HepG2 (cell line): Measurements from ENCODE around the gene BANP. TPM values are rescaled to one million over a fixed set of nuclear protein-coding genes. Genes with fewer than 3 reads are reported as not detected.
"Not testable (repeated sequence)": the region's sequence is repeated elsewhere in the genome, so short reads cannot be mapped to it uniquely, and the experiment has no call there.

ENCODE experiments used
- ATAC-seq: fragments of 200-7000 bp; cut with Tn5 transposase; 3 replicates; pipeline ENCODE4 v1.9.1; 2020; ENCODE audit warnings: mild to moderate bottlenecking, moderate library complexity
- BruUV-seq: library from RNA; stranded (reverse); fragments of 400-500 nt; replicated peaks from 2 replicates; lab custom pipeline; 2021; lab: Mats Ljungman, UMichigan
- CTCF ChIA-PET: fragments of 300-600 bp; formaldehyde crosslinking; extraction: SDS; loops from one replicate; lab custom pipeline; 2021; ENCODE audit warnings: low total read pairs, inconsistent platforms, low intra/inter-chr PET ratio; lab: Yijun Ruan, JAX
- POLR2A ChIA-PET: fragments of 350-600 bp; sonication (Branson Sonifier 250); formaldehyde crosslinking; loops from one replicate; lab custom pipeline; 2020; ENCODE audit warnings: antibody characterized with exemption, inconsistent platforms; lab: Yijun Ruan, JAX
- DNase-seq: peaks from one replicate; pipeline ENCODE4 v3.0.0-alpha.2; 2015; ENCODE audit warnings: low spot score
- FAIRE-seq: peaks from 3 replicates; lab custom pipeline; 2011; peaks lifted over from hg19 to GRCh38; lab: Jason Lieb, UNC
- H2AFZ ChIP-seq: one replicate; pipeline ENCODE4 v1.6.1; 2011; ENCODE audit warnings: low read length, inconsistent platforms
- H3K27ac ChIP-seq: fragments of 300-600 bp; 3 replicates; pipeline ENCODE4 v1.8.0; 2011; ENCODE audit warnings: mixed run types, mild to moderate bottlenecking, mixed read lengths, low read length, inconsistent platforms; ENCODE audit not compliant: insufficient read depth; ENCODE audit errors: extremely low read length
- H3K27me3 ChIP-seq, 2 experiments: fragments of 200-600 bp in 1 of 2; 2 replicates in 1 of 2; 3 replicates in 1 of 2; pipeline versions ENCODE4 v1.6.0 to v1.8.0; 2011; ENCODE audit warnings: low read length in 2 of 2, mild to moderate bottlenecking in 2 of 2, moderate library complexity in 2 of 2, inconsistent platforms in 1 of 2; ENCODE audit not compliant: insufficient read depth in 2 of 2, control insufficient read depth in 1 of 2
- H3K36me3 ChIP-seq, 2 experiments: fragments of 200-600 bp in 1 of 2; replicated peaks in 1 of 2; 2 replicates in 1 of 2; 3 replicates in 1 of 2; pipeline versions ENCODE4 v1.5.1 to v1.8.0; 2011; ENCODE audit warnings: low read length in 2 of 2, inconsistent platforms in 1 of 2; ENCODE audit not compliant: insufficient read depth in 2 of 2, control insufficient read depth in 1 of 2
- H3K4me1 ChIP-seq: 2 replicates; pipeline ENCODE4 v1.5.1; 2012; ENCODE audit warnings: low read length, inconsistent platforms; ENCODE audit not compliant: insufficient read depth
- H3K4me2 ChIP-seq: 2 replicates; pipeline ENCODE4 v1.6.0; 2011; ENCODE audit warnings: low read depth, low read length, inconsistent platforms
- H3K4me3 ChIP-seq, 3 experiments: fragments of 200-600 bp in 1 of 3; sonication (generic), shearing (Covaris generic) in 1 of 3; replicated peaks in 1 of 3; 2 replicates each; pipeline ENCODE4 v1.5.1; 2011 to 2016; ENCODE audit warnings: low read length in 3 of 3, inconsistent platforms in 2 of 3, low read depth in 2 of 3, mild to moderate bottlenecking in 2 of 3, control low read depth in 1 of 3, mixed read lengths in 1 of 3; ENCODE audit not compliant: insufficient read depth in 1 of 3
- H3K79me2 ChIP-seq: one replicate; pipeline ENCODE4 v1.6.1; 2011; ENCODE audit warnings: low read length, inconsistent platforms; ENCODE audit not compliant: insufficient read depth
- H3K9ac ChIP-seq: 2 replicates; pipeline ENCODE4 v1.6.0; 2011; ENCODE audit warnings: mild to moderate bottlenecking, low read depth, low read length, inconsistent platforms; ENCODE audit not compliant: insufficient read depth
- H3K9me3 ChIP-seq: 2 replicates; pipeline ENCODE4 v1.5.1; 2012; ENCODE audit warnings: mild to moderate bottlenecking, low read length
- H4K20me1 ChIP-seq: 2 replicates; pipeline ENCODE4 v1.6.0; 2011; ENCODE audit warnings: inconsistent platforms, mild to moderate bottlenecking, low read length, moderate library complexity; ENCODE audit not compliant: insufficient read depth
- WGBS: methylation state at CpG from one replicate; pipeline ENCODE4 v1.1.6; 2017; ENCODE audit warnings: low lambda C conversion rate; 5-methylcytosine and 5-hydroxymethylcytosine counted together
- in situ Hi-C: cut with HindIII; loops from 2 replicates; pipeline ENCODE4 v1.10.0; 2017; ENCODE audit warnings: low pct_unique_long_range_greater_than_20kb; ENCODE audit not compliant: extremely low pct_ligation_motif_present
- intact Hi-C: fragments of 100-400 bp; cut with micrococcal nuclease; formaldehyde crosslinking; loops from one replicate; pipeline ENCODE4 v1.10.0; 2022; ENCODE audit not compliant: unreplicated experiment
- polyA plus RNA-seq, 8 experiments: library from polyadenylated mRNA; depleted of rRNA in 3 of 8; stranded (reverse) in 7 of 8; unstranded in 1 of 8; fragments of >200 nt; fragmentation: Illumina TruSeq in 4 of 8; extraction: Trizol in 4 of 8; gene quantifications; 2 replicates each; pipeline versions ENCODE4 v1.2.1 to v1.2.3, GENCODE V29; 2011 to 2016; ENCODE audit warnings: low read depth in 4 of 8, missing spikeins in 1 of 8, mixed read lengths in 1 of 8; ENCODE audit not compliant: insufficient read depth in 1 of 8
- total RNA-seq, 5 experiments: library from RNA; depleted of rRNA; stranded (reverse); fragments of >200 nt; fragmentation: Illumina TruSeq; extraction: Trizol; gene quantifications; 2 replicates each; pipeline ENCODE4 v1.2.3, GENCODE V29; 2016; ENCODE audit warnings: low read depth in 1 of 5

BANP gene
- total and polyA plus RNA-seq, 2 of the 13 experiments (the other 11 are each of a cell fraction or from before 2014, with no cell fraction given): 20.2 to 23.8 TPM

GRCh38 chr16:88100801-88101622 is 149.8 kb downstream of the BANP start:
- H3K36me3 ChIP-seq, H3K27ac ChIP-seq, H2AFZ ChIP-seq, H3K4me2 ChIP-seq, in situ Hi-C loops, FAIRE-seq, H3K4me3 ChIP-seq, CTCF ChIA-PET, DNase-seq, POLR2A ChIA-PET, BruUV-seq, H3K9ac ChIP-seq, H4K20me1 ChIP-seq, H3K79me2 ChIP-seq, H3K4me1 ChIP-seq, ATAC-seq, intact Hi-C loops: not testable (repeated sequence)
- WGBS: 46% methylated on average over 32 of the region's 40 CpGs
- Histone ChIP-seq H3K9me3 (peaks cover 11% of the 10 kb centered on the region), H3K27me3 (peaks cover 6 to 31% of the 10 kb centered on the region in 2 experiments; a peak in 4 of 5 replicates)

DNA sequence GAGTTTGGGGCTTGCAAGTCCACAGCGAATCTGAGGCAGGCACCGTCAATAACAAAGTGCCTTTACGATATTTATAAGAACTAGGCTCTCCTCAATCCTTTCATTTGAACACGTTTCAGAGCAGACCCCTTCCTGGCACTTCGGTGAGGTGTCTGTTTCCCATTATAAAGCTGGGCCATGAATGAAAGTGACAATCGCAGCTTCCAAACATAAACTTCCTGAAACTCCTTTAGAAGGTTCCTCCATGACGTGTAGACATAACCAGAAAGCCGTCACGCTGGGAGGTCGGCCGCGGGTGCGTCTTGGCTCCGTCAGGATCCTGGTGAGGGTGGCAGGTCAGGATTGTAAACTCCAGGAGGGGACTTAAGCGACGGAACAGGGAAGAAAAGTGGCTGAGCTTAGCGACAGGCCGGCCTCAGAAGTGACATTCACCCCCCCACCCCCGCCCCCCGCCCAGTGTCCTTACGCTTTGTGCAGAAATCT is 150.4 kb downstream of the BANP start:
- in situ Hi-C loops, ATAC-seq, CTCF ChIA-PET, H3K9me3 ChIP-seq, H3K4me3 ChIP-seq, H3K36me3 ChIP-seq, H4K20me1 ChIP-seq, H3K9ac ChIP-seq, H2AFZ ChIP-seq, BruUV-seq, H3K79me2 ChIP-seq, intact Hi-C loops, H3K27ac ChIP-seq, H3K4me1 ChIP-seq, FAIRE-seq, POLR2A ChIA-PET, H3K4me2 ChIP-seq, DNase-seq: not testable (repeated sequence)
- WGBS: 66% methylated on average over 21 of the region's 21 CpGs
- peaks cover 6 to 31% of the 10 kb centered on the region in 2 experiments; a peak in 4 of 5 replicates for H3K27me3 ChIP-seq
